Measurements from ENCODE around the gene PAFAH1B1. TPM values are rescaled to one million over a fixed set of nuclear protein-coding genes. Genes with fewer than 3 reads are reported as not detected.
"Not testable (repeated sequence)": the region's sequence is repeated elsewhere in the genome, so short reads cannot be mapped to it uniquely, and the experiment has no call there.

Gene PAFAH1B1
- 100 to 1,000 TPM; 148 to 152 TPM for total RNA-seq

DNA sequence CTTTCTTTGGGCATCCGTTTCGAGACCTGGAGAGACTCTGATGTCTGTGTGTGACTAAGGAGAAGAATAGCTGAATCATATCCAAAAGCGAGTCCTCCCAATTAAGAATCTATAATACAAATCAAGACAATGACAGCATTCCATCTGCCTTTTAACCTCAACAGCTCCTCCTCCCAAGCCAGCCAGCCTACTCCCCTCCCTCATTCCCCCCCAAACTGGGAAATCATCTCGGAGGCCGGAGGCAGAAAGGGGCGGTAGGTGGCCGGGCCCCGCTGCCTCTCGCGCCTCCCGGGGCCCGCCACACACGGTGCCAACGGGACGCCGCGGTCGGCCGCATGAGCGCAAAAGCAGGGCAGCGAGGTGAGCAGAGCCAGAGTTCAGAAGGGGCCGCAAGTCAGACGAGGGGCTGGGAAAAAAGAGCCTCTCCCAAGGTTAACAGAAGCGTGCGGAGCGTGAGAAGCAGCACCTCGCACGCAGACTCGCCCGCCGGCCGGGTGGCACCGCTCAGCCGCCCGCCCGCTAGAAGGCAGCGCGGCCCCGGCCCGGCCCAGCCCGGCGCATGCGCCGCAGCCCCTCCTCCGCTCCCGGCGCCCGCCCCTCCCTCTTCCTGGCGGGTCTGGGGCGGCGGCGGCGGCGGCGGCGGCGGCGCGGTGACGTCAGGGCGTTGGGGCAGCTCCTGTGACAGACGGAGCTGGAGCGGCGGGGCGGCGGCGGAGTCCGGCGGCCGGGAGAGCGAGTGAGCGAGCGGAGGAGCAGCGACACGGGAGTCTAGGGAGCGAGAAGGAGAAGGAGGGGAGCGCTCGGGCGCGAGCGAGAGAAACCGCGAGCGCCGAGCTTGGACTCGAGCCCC is at the start of gene PAFAH1B1:
Gene PAFAH1B1, plus strand, starts transcription at position 684 of the 850 bp plus-strand sequence. CDS start 44,635 bp downstream, outside the sequence.
- POLR2A ChIA-PET, result interaction anchor here (0.6 to 2.3 kb wide), 3 partner anchors 13 to 82 kb away, joined by 4 to 11 read pairs (median 9); partner anchors contain the start of gene METTL16

DNA sequence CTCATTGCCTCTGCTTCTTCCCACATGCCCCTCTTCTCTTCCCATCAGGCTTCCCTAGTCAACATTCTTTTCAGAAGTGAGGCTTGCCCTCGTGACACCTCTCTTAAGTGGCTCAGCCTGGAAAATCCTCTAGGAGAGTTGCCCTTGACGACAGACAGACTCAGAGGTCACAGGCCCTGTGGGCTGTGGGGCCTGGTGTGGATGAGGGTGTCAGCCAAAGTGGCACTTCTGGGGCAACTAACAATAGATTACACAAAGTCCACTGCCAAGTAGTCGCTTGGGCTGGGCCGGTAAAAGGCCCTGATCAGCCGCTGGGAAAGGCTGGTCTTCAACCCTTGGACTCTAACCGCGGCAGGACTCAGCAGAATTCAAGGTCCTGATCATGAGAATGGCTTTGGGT is 48.1 kb upstream of the PAFAH1B1 start:
- CTCF ChIA-PET, result no interaction called here
- POLR2A ChIA-PET, result no interaction called here

More for the DNA sequence above, at the start of gene PAFAH1B1:
- CTCF ChIA-PET, result interaction anchor here (0.5 to 1.6 kb wide), 3 partner anchors 83 to 772 kb away, joined by 3 to 4 read pairs (median 3); no protein-coding TSS in a partner anchor

DNA sequence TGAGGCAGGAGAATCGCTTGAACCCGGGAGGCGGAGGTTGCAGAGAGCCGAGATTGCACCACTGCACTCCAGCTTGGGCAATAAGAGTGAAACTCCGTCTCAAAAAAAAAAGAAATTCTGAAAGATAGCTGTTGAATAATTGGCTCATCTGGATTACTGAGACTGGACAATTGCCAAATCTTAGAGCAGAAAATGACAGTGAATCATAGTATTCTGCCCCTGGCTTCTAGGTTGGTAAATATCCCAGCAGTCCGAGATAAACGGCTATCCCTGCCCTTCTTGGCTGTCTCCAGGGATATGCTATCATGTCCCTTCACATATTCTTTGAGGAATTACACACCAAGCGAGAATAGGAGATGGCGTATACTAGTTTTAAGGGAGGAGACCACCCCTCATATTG is 46.3 kb upstream of the PAFAH1B1 start:
- ChIA-PET POLR2A (interaction anchor here (0.7 kb wide), 1 partner anchor 832 kb away, joined by 6 read pairs; no protein-coding TSS in a partner anchor), CTCF (interaction anchor here (0.7 kb wide), 1 partner anchor 149 kb away, joined by 6 read pairs; no protein-coding TSS in a partner anchor)

DNA sequence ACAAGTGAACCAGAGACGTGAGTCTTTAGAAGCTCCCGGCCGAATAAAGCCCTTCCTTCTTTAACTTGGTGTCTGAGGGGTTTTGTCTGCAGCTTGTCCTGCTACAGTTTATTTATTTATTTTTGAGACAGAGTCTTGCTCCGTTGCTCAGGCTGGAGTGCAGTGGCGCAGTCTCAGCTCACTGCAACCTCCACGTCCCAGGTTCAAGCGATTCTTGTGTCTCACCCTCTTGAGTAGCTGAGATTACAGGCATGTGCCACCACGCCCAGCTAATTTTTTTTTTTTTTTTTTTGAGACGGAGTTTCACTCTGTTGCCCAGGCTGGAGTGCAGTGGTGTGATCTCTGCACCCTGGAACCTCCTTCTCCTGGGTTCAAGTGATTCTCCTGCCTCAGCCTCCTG is 45.4 kb upstream of the PAFAH1B1 start:
- POLR2A ChIA-PET, result interaction anchor here (0.7 kb wide), 1 partner anchor 831 kb away, joined by 6 read pairs; no protein-coding TSS in a partner anchor
- CTCF ChIA-PET, result not testable (repeated sequence)

DNA sequence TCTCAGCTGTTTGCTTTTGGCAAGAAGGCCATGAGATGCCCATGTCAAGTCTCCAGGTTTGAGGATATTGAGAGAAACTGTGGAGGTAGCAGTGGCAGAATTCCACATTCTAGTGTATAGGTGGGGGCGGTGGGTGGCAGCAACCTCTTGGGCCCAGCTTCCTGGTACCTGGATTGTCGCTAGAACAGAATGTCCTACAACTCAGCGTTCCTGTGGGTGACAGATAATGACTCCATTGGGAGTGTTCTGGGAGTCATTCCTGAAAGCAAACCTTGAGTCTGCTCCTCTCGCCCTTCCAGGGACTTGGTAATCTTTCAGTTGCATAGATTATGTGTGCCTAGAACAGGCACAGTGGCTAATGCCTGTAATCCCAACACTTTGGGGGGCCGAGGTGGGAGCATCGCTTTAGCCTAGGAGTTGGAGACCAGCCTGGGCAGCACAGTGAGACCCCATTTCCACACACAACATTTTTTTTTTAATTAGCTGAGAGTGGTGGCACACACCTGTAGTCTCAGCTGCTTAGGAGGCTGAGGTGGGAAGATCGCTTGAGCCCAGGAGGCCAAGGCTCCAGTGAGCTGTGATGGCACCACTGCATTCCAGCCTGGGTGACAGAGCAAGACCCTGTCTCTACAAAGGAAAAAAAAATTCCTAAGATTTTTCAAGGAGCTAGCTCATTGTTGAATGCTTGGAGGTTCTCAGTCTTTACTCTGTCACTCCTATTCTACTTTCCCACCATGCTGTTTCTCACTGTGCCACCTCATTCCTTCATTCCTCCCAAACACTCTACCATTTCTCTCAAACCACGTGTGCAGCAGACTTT is 43.9 kb upstream of the PAFAH1B1 start:
- ChIA-PET POLR2A (no interaction called here), CTCF (interaction anchor here (0.7 kb wide), 1 partner anchor 1509 kb away, joined by 3 read pairs; no protein-coding TSS in a partner anchor)

DNA sequence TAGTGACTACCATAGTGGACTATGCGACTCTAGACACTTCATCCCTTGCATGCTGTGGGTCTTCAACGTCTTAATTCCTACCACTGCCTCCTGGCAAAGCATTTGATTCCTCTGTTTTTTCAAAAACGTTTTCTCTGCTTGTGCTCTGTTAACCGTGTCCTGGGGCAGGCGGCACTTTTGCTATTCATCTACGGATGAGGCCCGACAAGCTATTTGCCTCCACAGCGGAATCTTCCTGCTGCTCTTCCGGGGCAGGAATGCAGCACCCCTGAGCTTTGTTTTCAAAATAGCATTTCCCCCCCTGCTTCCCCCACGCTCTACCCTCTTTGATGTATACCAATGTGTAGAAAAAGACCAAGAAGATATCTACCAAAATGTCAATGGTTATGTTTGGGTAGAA is 42.0 kb upstream of the PAFAH1B1 start:
- POLR2A ChIA-PET, result no interaction called here
- CTCF ChIA-PET, result no interaction called here

DNA sequence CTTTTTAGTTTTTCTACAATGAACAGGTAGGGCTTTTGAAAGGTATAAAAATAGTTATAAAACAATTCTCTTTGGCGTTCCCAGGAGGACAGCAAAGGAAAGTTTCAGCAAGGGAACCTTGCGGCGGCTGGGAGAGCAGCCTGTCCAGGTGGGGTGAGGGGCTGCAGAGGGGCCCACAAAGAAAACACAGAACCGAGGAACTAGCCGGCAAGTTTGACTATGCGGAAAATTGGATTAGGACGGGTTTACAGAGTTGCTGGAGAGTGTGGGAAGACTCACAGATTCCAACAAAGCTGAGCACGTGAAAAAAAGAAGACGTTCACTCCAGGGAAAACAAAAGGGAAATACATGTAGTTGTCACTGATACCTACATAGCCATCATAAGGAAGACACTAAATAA is 41.5 kb upstream of the PAFAH1B1 start:
- ChIA-PET CTCF (no interaction called here), POLR2A (no interaction called here)

DNA sequence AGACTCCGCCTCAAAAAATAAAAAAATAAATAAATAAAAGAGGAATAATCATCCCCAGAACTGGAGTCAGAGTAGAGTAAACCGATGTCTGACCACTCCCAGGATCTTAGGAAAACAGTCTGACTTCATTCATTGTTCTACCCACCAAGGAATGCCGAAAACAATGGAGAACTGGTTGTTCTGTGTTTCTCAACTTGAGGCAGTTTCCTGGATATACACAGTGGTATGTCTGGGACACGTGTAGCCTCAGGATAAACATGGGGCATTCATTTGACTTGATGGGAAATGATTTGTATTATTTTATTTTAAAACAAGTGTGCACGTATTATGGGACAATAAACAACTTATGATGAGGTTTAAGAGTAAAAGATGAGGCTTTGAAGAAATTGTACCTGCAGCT is 32.8 kb upstream of the PAFAH1B1 start:
- POLR2A ChIA-PET, result no interaction called here
- CTCF ChIA-PET, result interaction anchor here (0.7 kb wide), 1 partner anchor 56 kb away, joined by 3 read pairs; no protein-coding TSS in a partner anchor

DNA sequence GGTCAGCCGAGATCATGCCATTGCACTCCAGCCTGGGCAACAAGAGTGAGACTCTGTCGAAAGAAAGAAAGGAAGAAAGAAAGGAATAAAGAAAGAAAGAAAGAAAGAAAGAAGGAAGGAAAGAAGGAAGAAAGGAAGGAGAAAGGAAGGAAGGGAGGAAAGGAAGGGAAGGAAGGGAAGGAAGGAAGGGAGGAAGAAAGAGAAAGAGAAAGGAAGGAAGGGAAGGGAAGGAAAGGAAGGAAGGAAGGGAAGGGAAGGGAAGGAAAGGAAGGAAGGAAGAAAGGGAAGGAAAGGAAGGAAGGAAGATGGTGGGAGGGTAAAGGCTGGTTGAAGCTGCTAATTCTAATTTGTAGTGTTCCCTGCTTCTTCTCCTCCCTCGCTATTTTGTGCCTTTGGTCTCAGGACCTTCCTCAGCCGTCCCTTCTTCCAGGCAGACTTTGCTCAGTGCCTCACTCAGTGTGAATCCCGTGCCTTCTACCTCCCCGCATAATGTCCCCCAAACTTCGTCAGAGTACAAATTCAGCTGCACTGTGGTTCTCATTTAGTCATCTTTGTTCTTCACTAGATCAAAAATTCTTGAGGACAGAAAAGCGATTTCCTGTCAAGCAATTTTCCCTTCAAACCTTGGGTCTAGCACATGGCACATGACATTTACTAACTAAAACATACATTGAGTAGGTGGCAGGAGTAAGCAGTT is 31.1 kb upstream of the PAFAH1B1 start:
- ChIA-PET POLR2A (no interaction called here), CTCF (no interaction called here)

DNA sequence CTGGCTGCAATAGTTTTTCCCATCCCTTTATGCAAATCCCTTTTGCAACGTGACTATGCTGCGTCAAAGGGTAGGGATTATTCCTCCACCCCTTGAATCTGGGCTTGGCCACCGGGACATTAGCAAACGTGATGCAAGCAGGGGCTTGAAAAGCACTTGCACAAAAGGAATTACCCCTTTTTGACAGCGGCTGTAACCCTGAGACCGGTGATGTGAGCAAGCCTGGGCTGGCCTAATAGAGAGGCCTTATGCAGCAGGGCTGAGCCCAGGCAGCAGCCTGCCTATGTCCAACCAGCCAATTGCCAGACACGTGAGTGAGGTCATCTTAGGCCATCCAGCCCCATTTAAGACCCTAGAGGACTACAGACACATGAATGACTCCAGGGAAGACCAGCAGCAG is 30.4 kb upstream of the PAFAH1B1 start:
- ChIA-PET CTCF (no interaction called here), POLR2A (no interaction called here)

DNA sequence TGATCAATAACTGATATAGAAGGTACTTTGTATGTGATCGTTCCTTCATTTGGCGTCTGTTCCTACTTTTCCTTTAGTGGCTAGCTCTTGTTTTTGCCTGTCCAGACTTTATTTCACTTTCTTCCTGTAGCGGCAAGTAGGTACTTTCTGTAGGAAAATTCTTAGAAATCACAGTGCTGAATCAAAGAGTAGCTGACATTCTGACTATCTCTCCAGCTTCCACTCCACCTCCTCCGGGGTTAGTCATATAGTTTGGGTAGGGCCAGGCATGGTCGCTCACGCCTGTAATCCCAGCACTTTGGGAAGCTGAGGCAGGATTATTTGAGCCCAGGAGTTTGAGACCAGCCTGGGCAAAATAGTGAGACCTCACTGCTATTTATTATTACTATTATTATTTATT is 29.9 kb upstream of the PAFAH1B1 start:
- POLR2A ChIA-PET, result no interaction called here
- CTCF ChIA-PET, result no interaction called here

DNA sequence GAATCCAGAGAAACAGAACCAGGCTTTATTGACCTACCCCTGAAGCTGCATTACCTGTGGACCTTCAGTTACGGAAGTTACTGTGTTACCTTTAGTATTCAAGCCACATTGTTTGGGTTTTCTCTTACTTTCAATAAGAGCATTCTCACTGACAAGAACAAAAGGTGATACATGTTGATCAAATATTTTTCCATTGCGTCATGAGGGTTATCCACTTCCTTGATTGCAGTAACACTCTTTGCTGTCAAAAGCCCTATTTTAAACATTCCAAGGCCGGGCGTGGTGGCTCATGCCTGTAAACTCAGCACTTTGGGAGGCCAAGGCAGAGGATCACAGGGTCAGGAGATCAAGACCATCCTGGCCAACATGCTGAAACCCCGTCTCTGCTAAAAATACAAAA is 28.6 kb upstream of the PAFAH1B1 start:
- CTCF ChIA-PET, result no interaction called here
- POLR2A ChIA-PET, result no interaction called here

DNA sequence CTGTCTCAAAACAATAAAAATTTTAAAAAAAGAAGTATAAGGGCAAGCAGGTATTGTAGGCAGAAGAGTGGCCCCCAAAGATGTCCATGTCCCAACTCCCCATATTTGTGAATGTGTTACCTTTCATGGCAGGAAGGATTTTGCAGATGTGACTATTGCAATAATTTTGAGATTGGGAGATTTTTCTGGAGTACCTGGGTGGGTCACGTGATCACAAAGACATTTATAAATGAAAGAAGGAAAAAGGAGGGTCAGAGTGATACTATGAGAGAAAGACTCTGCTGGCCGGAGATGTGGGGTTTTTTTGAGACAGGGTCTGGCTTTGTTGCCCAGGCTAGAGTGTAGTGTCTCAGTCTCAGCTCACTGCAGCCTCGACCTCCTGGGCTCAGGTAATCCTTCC is 27.4 kb upstream of the PAFAH1B1 start:
- POLR2A ChIA-PET, result no interaction called here
- CTCF ChIA-PET, result no interaction called here

DNA sequence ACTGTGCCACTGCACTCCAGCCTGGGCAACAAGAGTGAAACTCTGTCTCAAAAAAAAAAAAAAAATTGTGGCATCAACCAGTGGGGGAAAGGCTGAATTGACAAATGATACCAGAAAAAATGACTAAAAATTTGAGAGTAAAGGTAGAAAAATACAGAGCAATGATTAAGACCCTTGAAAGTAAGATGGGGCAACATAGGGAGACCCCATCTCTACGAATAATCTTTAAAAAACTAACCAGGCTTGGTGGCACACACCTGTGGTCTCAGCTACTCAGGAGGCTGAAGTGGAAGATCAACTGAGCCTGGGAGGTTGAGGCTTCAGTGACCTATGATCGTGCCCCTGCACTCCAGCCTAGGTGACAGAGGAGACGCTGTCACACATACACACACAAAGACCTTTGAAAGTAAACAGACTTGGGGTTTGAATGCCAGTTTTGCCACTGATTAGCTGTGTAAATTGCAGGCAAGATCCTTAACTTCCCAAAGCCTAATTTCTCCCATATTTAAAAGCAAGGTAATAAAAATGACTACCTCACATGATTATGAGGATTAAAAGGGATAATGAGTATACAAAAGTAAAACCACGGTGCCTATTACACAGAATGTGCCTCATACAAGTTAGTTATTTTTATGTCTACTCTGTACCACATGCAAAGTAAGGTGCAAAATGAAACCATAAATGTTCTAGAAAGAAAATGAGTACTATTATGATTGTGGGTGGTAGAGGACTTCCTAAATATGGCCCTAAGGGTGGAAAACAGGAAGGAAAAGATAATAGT is 21.7 kb upstream of the PAFAH1B1 start:
- POLR2A ChIA-PET, result no interaction called here
- CTCF ChIA-PET, result no interaction called here

DNA sequence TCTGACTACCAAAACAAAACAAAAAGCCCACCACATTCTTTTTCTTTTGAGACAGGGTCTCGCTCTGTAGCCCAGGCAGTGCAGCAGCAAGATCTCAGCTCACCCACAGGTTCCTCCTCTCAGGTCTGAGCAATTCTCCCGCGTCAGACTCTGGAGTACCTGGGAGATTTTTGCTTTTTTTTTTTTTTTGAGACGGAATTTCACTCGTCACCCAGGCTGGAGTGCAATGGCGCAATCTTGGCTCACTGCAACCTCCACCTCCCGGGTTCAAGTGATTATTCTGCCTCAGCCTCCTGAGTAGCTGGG is 21.2 kb upstream of the PAFAH1B1 start:
- ChIA-PET CTCF (interaction anchor here (0.7 kb wide), 1 partner anchor 382 kb away, joined by 3 read pairs; no protein-coding TSS in a partner anchor), POLR2A (interaction anchor here (0.6 kb wide), 1 partner anchor 87 kb away, joined by 4 read pairs; no protein-coding TSS in a partner anchor)

DNA sequence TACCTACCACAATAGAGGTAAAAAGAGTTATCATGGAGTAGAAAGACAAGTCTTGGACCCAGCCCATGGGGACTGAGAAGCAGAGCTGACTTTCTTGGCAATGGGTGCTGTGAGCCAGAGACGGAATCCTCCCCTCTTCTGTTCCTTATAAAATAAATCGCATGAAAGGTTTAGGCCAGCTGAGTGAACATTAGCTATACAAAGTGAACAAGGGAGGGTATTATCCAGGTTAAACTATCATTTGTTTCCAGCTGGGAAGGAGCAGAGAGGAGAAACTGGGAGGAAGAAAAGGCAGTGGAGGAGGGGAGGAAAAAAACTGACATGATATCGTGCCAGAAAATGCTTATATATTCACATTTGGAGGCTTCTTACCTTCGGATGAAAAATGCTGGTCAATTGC is 13.3 kb upstream of the PAFAH1B1 start:
- ChIA-PET POLR2A (no interaction called here), CTCF (interaction anchor here (0.8 kb wide), 1 partner anchor 82 kb away, joined by 3 read pairs; no protein-coding TSS in a partner anchor)

DNA sequence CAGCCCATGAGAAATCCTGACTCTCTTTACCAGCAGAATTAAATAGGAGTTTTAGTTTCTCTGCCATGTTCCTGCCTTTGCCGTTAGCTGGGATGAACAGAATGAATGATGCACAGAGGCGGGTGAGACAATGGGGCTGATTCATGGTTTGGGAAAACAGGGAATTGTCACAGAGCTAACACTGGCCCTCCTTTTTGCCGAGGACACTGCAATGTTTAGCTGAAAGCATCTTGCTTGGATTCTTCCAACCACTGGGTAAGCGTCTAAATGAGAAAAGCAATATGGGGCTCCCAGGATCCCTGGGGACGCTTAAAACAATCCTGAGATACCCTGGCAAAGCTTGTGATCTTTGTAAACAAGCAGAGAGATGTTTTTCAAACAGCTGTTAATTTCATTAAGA is 12.8 kb upstream of the PAFAH1B1 start:
- ChIA-PET POLR2A (interaction anchor here (0.5 kb wide), 1 partner anchor 1093 kb away, joined by 3 read pairs; no protein-coding TSS in a partner anchor), CTCF (interaction anchor here (0.8 kb wide), 1 partner anchor 81 kb away, joined by 3 read pairs; no protein-coding TSS in a partner anchor)

DNA sequence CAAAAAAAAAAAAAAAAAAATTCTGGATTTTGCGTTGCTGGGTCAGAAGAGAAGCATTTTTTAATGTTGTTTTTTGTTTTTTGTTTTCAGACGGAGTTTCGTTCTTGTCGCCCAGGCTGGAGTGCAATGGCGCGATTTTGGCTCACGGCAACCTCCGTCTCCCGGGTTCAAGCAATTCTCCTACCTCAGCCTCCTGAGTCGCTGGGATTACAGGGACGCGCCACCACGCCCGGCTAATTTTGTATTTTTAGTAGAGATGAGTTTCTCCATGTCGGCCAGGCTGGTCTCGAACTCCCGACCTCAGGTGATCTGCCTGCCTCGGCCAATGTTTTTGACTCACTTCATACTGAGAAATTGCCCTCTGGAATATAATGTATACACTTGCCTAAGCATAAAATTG is 11.0 kb upstream of the PAFAH1B1 start:
- CTCF ChIA-PET, result no interaction called here
- POLR2A ChIA-PET, result no interaction called here

DNA sequence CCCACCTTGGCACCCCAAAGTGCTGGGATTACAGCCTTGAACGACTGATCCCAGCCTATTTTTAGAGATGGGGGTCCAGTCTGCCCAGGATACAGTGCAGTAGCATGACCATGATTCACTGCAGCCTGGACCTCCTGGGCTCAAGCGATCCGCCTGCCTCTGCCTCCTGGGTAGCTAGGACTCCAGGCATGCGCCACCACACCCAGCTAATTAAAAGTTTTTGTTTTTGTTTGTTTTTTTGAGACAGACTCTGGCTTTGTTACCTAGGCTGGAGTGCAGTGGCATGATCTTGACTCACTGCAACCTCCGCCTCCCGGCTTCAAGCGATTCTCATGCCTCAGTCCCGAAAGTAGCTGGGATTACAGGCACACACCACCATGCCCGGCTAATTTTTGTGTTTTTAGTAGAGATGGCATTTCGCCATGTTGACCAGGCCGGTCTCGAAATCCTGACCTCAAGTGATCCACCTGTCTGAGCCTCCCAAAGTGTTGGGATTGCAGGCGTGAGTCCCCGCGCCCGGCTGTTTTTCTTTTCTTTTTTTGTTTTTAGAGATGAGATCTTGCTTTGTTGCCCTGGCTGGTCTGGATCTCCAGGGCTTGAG is 2.3 kb upstream of the PAFAH1B1 start:
- CTCF ChIA-PET, result no interaction called here
- POLR2A ChIA-PET, result no interaction called here
